Vagina (tissue), 2 donors: ENCODE results near the gene RALGAPA1. TPM values are rescaled to one million over a fixed set of nuclear protein-coding genes. Genes with fewer than 3 reads are reported as not detected.
"Not testable (repeated sequence)": the region's sequence is repeated elsewhere in the genome, so short reads cannot be mapped to it uniquely, and the experiment has no call there.

Experiments
- DNase-seq, 2 donors: peaks; one replicate each; pipeline ENCODE4 v3.0.0-alpha.2; 2017; ENCODE audit errors: extremely low spot score in 2 of 2
- H3K27ac ChIP-seq: fragments of 200-600 bp; sonication (generic); one replicate; pipeline ENCODE4 v1.5.1; 2019
- H3K27me3 ChIP-seq: fragments of 200-600 bp; sonication (generic); one replicate; pipeline ENCODE4 v1.5.1; 2019
- H3K36me3 ChIP-seq, 2 donors: fragments of 200-600 bp; sonication (generic); one replicate each; pipeline ENCODE4 v1.5.1; 2017 to 2019
- H3K4me1 ChIP-seq: fragments of 200-600 bp; sonication (generic); one replicate; pipeline ENCODE4 v1.5.1; 2019
- H3K4me3 ChIP-seq, 2 donors: fragments of 200-600 bp; sonication (generic); 1 replicate in 1 of 2; 2 replicates in 1 of 2; pipeline ENCODE4 v1.5.1; 2016 to 2019
- H3K9me3 ChIP-seq: fragments of 200-600 bp; sonication (generic); one replicate; pipeline ENCODE4 v1.5.1; 2019
- POLR2A ChIP-seq, 2 donors: fragments of 450-650 bp; IDR thresholded peaks; one replicate each; pipeline ENCODE4 v1.6.1; 2017; ENCODE audit warnings: antibody characterized with exemption in 2 of 2, mild to moderate bottlenecking in 2 of 2, moderate library complexity in 2 of 2
- POLR2AphosphoS5 ChIP-seq, 2 donors: sonication (generic); formaldehyde crosslinking; IDR thresholded peaks; one replicate each; pipeline ENCODE4 v1.9.0; 2017; ENCODE audit warnings: antibody characterized with exemption in 2 of 2, mild to moderate bottlenecking in 2 of 2, low read depth in 1 of 2; ENCODE audit not compliant: insufficient read depth in 1 of 2
- intact Hi-C: fragments of 100-400 bp; cut with DNase I; formaldehyde crosslinking; loops from one replicate; pipeline ENCODE4 v1.15.1; 2023
- total RNA-seq: library from RNA; depleted of rRNA; stranded (reverse); fragments of >200 nt; gene quantifications from one replicate; pipeline ENCODE4 v1.2.3, GENCODE V29; 2016
- TF ChIP-seq, protein P1 (sequence below), 3 experiments: fragments of 450-650 bp in 2 of 3; fragments of 200-600 bp in 1 of 3; sonication (generic) in 1 of 3; IDR thresholded peaks; one replicate each; pipeline ENCODE4 v1.5.1; 2017 to 2019; ENCODE audit warnings: antibody characterized with exemption in 3 of 3, mild to moderate bottlenecking in 2 of 3, moderate library complexity in 2 of 3

Gene RALGAPA1
- total RNA-seq, 1 donor from 2014 or later, result 77.8 TPM

DNA sequence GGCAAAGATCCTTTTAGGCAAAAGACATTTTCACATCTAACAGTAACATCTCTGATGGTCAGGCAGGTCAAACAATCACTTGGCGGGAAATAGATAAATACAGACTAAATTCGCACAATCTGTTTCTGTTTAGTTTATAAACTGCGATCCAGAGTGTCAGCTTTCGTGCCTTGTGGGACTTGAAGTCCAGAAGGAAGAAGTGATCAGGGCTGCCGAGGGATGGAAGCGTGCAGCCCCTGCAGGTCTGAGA lies 16.8 kb upstream of the RALGAPA1 start:
- H3K4me3 ChIP-seq, result peak overlapping the region; percentile 93 to 96
- intact Hi-C loops, result no loop called here
- no peaks in the 10 kb centered on the region for H3K9me3 ChIP-seq
- H3K27ac ChIP-seq, result peak overlapping the region; percentile 98
- no peaks in the 10 kb centered on the region for H3K36me3 ChIP-seq
- H3K4me1 ChIP-seq, result peaks cover 17% of the 10 kb centered on the region
- DNase-seq, result no peak
- TF ChIP-seq POLR2AphosphoS5 (IDR thresholded peaks at IDR 0.05; ENCODE audit: insufficient read depth in 1 of 2, low read depth in 1 of 2) (no peak), POLR2A (IDR thresholded peaks at IDR 0.05) (no peak)
- TF ChIP-seq, protein P1, sequence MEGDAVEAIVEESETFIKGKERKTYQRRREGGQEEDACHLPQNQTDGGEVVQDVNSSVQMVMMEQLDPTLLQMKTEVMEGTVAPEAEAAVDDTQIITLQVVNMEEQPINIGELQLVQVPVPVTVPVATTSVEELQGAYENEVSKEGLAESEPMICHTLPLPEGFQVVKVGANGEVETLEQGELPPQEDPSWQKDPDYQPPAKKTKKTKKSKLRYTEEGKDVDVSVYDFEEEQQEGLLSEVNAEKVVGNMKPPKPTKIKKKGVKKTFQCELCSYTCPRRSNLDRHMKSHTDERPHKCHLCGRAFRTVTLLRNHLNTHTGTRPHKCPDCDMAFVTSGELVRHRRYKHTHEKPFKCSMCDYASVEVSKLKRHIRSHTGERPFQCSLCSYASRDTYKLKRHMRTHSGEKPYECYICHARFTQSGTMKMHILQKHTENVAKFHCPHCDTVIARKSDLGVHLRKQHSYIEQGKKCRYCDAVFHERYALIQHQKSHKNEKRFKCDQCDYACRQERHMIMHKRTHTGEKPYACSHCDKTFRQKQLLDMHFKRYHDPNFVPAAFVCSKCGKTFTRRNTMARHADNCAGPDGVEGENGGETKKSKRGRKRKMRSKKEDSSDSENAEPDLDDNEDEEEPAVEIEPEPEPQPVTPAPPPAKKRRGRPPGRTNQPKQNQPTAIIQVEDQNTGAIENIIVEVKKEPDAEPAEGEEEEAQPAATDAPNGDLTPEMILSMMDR (IDR thresholded peaks at IDR 0.05), result no peak
- H3K27me3 ChIP-seq, result no peaks in the 10 kb centered on the region

DNA sequence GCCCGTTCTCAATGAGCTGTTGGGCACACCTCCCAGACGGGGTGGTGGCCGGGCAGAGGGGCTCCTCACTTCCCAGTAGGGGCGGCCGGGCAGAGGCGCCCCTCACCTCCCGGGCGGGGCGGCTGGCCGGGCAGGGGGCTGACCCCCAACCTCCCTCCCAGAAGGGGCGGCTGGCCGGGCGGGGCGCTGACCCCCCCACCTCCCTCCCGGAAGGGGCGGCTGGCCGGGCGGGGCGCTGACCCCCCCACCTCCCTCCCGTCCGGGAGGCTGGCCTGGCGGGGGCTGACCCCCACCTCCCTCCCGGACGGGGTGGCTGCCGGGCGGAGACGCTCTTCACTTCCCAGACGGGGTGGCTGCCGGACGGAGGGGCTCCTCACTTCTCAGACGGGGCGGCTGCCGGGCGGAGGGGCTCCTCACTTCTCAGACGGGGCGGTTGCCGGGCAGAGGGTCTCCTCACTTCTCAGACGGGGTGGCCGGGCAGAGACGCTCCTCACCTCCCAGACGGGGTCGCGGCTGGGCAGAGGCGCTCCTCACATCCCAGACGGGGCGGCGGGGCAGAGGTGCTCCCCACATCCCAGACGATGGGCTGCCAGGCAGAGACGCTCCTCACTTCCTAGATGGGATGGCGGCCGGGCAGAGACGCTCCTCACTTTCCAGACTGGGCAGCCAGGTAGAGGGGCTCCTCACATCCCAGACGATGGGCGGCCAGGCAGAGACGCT lies 15.5 kb upstream of the RALGAPA1 start:
- peak overlapping the region in 1 of 2 donors; percentile 93 for H3K4me3 ChIP-seq
- intact Hi-C loops, result not testable (repeated sequence)

DNA sequence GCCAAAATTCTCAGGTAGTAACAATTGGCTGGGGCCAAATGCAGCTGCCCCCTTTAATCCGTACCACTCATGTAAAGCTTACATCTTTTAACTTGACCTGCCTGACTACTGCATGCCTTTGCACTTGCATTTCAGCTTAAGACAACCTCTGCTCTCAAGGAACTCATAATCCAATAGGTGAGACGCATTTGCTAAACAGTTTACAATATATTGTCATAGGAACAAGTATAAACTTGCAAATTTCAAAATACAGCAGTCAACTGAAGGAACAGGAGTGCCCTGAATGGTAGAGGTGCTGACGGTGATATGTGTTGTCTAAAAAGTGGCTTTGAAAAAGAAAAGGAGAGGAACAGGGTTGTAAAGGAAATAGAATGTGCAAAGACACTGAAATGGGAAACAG lies 13.4 kb upstream of the RALGAPA1 start:
- intact Hi-C loops, result no loop called here
- DNase-seq, result no peak
- Histone ChIP-seq H3K36me3 (no peaks in the 10 kb centered on the region), H3K9me3 (no peaks in the 10 kb centered on the region), H3K27me3 (no peaks in the 10 kb centered on the region), H3K4me1 (peaks cover 6% of the 10 kb centered on the region), H3K4me3 (no peak overlapping the region), H3K27ac (no peak overlapping the region)
- no peak for TF ChIP-seq POLR2AphosphoS5 (IDR thresholded peaks at IDR 0.05; ENCODE audit: insufficient read depth in 1 of 2, low read depth in 1 of 2)
- TF ChIP-seq, protein P1 (IDR thresholded peaks at IDR 0.05), result no peak

More for the DNA sequence above, 15.5 kb upstream of the RALGAPA1 start:
- H3K9me3 ChIP-seq, H3K27me3 ChIP-seq, DNase-seq, H3K27ac ChIP-seq, H3K36me3 ChIP-seq: not testable (repeated sequence)
- H3K4me1 ChIP-seq, result peaks cover 17% of the 10 kb centered on the region

DNA sequence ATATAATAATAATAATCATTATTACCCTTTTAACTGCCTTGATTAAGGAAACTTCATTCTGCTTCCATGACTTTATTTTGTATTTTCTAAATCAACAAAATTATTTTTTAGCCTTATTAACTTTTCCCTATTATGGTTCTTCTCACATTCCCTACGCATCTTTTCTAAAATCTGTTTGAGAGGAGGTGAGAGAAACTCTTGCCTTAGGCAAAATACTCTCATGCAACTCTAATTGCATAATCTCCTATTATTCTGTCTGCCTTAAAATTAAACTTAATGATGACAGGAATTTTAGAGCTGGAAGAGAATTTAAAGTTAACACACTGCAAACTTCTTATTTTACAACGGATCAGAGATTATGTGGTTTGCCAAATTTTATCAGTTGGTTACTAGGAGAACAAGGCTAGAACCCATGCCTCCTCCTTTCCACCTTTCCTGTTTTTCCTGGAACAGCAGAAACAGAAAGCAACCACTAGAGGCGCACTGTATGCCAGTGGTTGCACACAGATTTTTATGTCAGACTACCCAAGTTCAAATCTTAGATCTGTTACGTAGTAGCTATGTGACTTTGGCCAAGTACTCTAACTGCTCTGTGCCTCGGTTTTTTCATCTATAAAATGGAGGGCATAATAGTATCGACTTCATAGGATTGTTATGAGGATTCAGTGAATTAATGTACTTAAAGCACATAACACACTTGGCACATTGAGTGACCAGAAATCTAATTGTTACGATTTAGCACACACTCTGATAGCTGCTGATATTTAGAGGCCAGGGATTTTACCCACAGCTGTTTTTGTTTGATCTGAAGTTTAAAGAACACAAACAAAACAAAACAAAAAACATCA lies 12.7 kb upstream of the RALGAPA1 start:
- no peak overlapping the region for H3K27ac ChIP-seq
- no peak overlapping the region for H3K4me3 ChIP-seq
- H3K27me3 ChIP-seq, result no peaks in the 10 kb centered on the region
- no peaks in the 10 kb centered on the region for H3K4me1 ChIP-seq
- no peaks in the 10 kb centered on the region for H3K9me3 ChIP-seq
- intact Hi-C loops, result no loop called here
- H3K36me3 ChIP-seq, result no peaks in the 10 kb centered on the region
- DNase-seq, result no peak
- TF ChIP-seq POLR2AphosphoS5 (IDR thresholded peaks at IDR 0.05; ENCODE audit: insufficient read depth in 1 of 2, low read depth in 1 of 2), result no peak
- TF ChIP-seq, protein P1 (IDR thresholded peaks at IDR 0.05), result peak; percentile 29 to 41 (median 34)

DNA sequence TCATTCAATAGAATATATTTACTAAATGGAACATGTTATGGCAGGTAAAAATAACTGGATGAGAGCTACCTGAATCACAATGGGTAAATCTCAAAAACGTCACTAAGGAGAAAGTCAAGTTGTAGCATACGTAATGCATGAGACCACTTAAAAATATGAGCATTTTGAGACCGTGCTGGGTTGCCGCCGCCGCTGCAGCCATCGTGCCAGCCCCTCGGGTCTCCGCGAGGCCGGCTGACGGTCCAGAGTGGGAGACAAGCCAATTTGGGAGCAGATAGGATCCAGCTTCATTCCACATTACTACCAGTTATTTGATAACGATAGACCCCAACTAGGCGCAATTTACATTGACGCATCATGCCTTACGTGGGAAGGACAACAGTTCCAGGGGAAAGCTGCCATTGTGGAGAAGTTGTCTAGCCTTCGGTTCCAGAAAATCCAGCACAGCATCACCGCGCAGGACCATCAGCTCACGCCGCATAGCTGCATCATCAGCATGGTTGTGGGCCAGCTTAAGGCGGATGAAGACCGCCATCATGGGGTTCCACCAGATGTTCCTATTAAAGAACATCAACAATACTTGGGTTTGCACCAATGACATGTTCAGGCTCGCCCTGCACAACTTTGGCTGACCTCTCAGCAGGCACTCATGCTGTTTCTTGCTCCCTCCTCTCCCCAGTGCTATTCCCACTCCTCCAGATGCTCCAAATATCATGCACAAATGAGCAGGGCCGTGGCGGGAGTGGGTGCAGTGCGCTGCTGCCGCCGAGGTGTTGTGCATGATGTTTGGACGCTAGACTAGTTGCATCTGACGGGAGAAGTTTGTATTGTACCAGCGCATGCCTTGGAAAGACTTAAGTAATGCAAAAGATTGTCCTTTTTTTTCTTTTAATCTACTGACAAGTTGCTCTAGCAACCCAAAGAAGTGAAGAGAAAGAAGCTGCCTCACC lies 10.8 kb upstream of the RALGAPA1 start:
- intact Hi-C loops, result no loop called here
- TF ChIP-seq POLR2AphosphoS5 (IDR thresholded peaks at IDR 0.05; ENCODE audit: insufficient read depth in 1 of 2, low read depth in 1 of 2), result no peak
- TF ChIP-seq, protein P1 (IDR thresholded peaks at IDR 0.05), result no peak
- TF ChIP-seq POLR2A (IDR thresholded peaks at IDR 0.05), result no peak
- Histone ChIP-seq H3K27ac (no peak overlapping the region), H3K9me3 (no peaks in the 10 kb centered on the region), H3K4me1 (no peaks in the 10 kb centered on the region), H3K36me3 (no peaks in the 10 kb centered on the region), H3K27me3 (no peaks in the 10 kb centered on the region), H3K4me3 (no peak overlapping the region)
- DNase-seq, result no peak
